A549 (cell line): ENCODE data around the gene SIVA1. TPM values are rescaled to one million over a fixed set of nuclear protein-coding genes. Genes with fewer than 3 reads are reported as not detected.

Experiments used
- ATAC-seq, 2 experiments: fragments of 200-7000 bp in 1 of 2; fragments of >200 bp in 1 of 2; cut with Nextera tagmentation in 1 of 2; cut with Tn5 transposase in 1 of 2; 3 replicates each; pipeline versions ENCODE4 v1.8.0 to v1.9.1; 2018 to 2020; ENCODE audit warnings: mild to moderate bottlenecking in 1 of 2, moderate library complexity in 1 of 2
- CTCF ChIA-PET: fragments of 300-600 bp; sonication (Branson Sonifier 250); formaldehyde crosslinking; extraction: SDS; loops from one replicate; lab custom pipeline; 2021; ENCODE audit warnings: antibody characterized with exemption, inconsistent platforms; lab: Yijun Ruan, JAX
- POLR2A ChIA-PET: fragments of 350-600 bp; formaldehyde crosslinking; extraction: SDS; loops from one replicate; lab custom pipeline; 2021; ENCODE audit warnings: antibody characterized with exemption, inconsistent platforms; lab: Yijun Ruan, JAX
- DNase-seq, 2 experiments: peaks; one replicate each; pipeline versions ENCODE4 v3.0.0 to v3.0.0-alpha.2; 2011 to 2016; ENCODE audit warnings: low read depth in 1 of 2, low spot score in 1 of 2
- FAIRE-seq: peaks from 2 replicates; lab custom pipeline; 2011; peaks lifted over from hg19 to GRCh38; lab: Jason Lieb, UNC
- H3K27ac ChIP-seq, 2 experiments: fragments of >200 bp; sonication (Bioruptor Twin); formaldehyde crosslinking; 3 replicates each; pipeline ENCODE4 v1.5.1; 2016 to 2017
- H3K4me1 ChIP-seq: fragments of >200 bp; sonication (Bioruptor Twin); formaldehyde crosslinking; 3 replicates; pipeline ENCODE4 v1.6.1; 2016
- H3K4me2 ChIP-seq: fragments of >200 bp; sonication (Bioruptor Twin); formaldehyde crosslinking; 3 replicates; pipeline ENCODE4 v1.6.1; 2016
- H3K4me3 ChIP-seq: fragments of >200 bp; sonication (Bioruptor Twin); formaldehyde crosslinking; 3 replicates; pipeline ENCODE4 v1.5.1; 2016
- H3K9me3 ChIP-seq: fragments of >200 bp; sonication (Bioruptor Twin); formaldehyde crosslinking; 3 replicates; pipeline ENCODE4 v1.6.1; 2016
- CHD4 ChIP-seq: fragments of 200-600 bp; sonication (generic); IDR thresholded peaks from 2 replicates; pipeline ENCODE4 v1.6.1; 2016; ENCODE audit warnings: antibody characterized with exemption, mild to moderate bottlenecking, borderline replicate concordance
- EHMT2 ChIP-seq: fragments of 200-600 bp; sonication (generic); IDR thresholded peaks from 2 replicates; pipeline ENCODE4 v1.6.1; 2016; ENCODE audit warnings: antibody characterized with exemption, low read depth, mild to moderate bottlenecking, moderate library complexity
- ESRRA ChIP-seq: fragments of 150-350 bp; IDR thresholded peaks from 2 replicates; pipeline ENCODE4 v1.6.1; 2014; ENCODE audit warnings: mild to moderate bottlenecking, low read length, borderline replicate concordance
- HEYL ChIP-seq: fragments of 250-450 bp; sonication (Bioruptor Pico); IDR thresholded peaks from 2 replicates; pipeline ENCODE4 v1.8.0; 2021; ENCODE audit warnings: mild to moderate bottlenecking, moderate library complexity
- JUN ChIP-seq, 2 experiments: fragments of >200 bp; sonication (Bioruptor Twin); formaldehyde crosslinking; IDR thresholded peaks; 2 replicates in 1 of 2; 3 replicates in 1 of 2; pipeline ENCODE4 v1.6.1; 2016 to 2017
- MYC ChIP-seq: IDR thresholded peaks from 2 replicates; pipeline ENCODE4 v1.6.1; 2012; ENCODE audit warnings: mild to moderate bottlenecking, inconsistent platforms, low read length, improper control_type of control experiment, borderline replicate concordance
- NFE2L2 ChIP-seq: fragments of 150-350 bp; conservative IDR thresholded peaks from 2 replicates; pipeline ENCODE4 v1.6.1; 2014; ENCODE audit warnings: low read length
- NPAS2 ChIP-seq: fragments of 250-450 bp; sonication (Bioruptor Pico); IDR thresholded peaks from 2 replicates; pipeline ENCODE4 v1.8.0; 2022; ENCODE audit warnings: mild to moderate bottlenecking, moderate library complexity, borderline replicate concordance
- POLR2AphosphoS2 ChIP-seq: conservative IDR thresholded peaks from 2 replicates; pipeline ENCODE4 v1.6.1; 2012; ENCODE audit warnings: low read length, improper control_type of control experiment, inconsistent platforms
- RARB ChIP-seq: fragments of 250-450 bp; sonication (Bioruptor Pico); IDR thresholded peaks from 2 replicates; pipeline ENCODE4 v1.8.0; 2021; ENCODE audit warnings: mild to moderate bottlenecking, moderate library complexity
- RCOR1 ChIP-seq: fragments of 150-350 bp; IDR thresholded peaks from 2 replicates; pipeline ENCODE4 v1.6.1; 2014; ENCODE audit warnings: antibody characterized with exemption, low read length, low read depth
- TFCP2L1 ChIP-seq: fragments of 250-450 bp; sonication (Bioruptor Pico); IDR thresholded peaks from 2 replicates; pipeline ENCODE4 v1.5.0; 2021; ENCODE audit warnings: mild to moderate bottlenecking
- ZC3H11A ChIP-seq: fragments of 450-650 bp; IDR thresholded peaks from 2 replicates; pipeline ENCODE4 v1.6.1; 2014; ENCODE audit warnings: antibody characterized with exemption, mild to moderate bottlenecking
- ZFP36 ChIP-seq: fragments of 450-650 bp; IDR thresholded peaks from 2 replicates; pipeline ENCODE4 v1.6.1; 2014; ENCODE audit warnings: borderline replicate concordance; ENCODE audit not compliant: partially characterized antibody
- WGBS: methylation state at CpG from one replicate; pipeline ENCODE4 v1.1.6; 2017; ENCODE audit errors: missing lambda C conversion rate; 5-methylcytosine and 5-hydroxymethylcytosine counted together
- polyA plus RNA-seq, 4 experiments: library from polyadenylated mRNA; depleted of rRNA in 3 of 4; stranded (reverse); fragments of >200 nt; fragmentation: RNase III in 1 of 4; extraction: RNeasy Plus Mini Kit Qiagen cat#74134 plus additional on column Dnase treatment in 1 of 4; gene quantifications; 2 replicates in 3 of 4; 3 replicates in 1 of 4; pipeline ENCODE4 v1.2.3, GENCODE V29; 2011 to 2017
- TF ChIP-seq, protein P1 (sequence below): fragments of >200 bp; sonication (Bioruptor Twin); formaldehyde crosslinking; IDR thresholded peaks from 3 replicates; pipeline ENCODE4 v1.5.1; 2016
- TF ChIP-seq, protein P2 (sequence below): fragments of >200 bp; sonication (Bioruptor Twin); formaldehyde crosslinking; IDR thresholded peaks from 2 replicates; pipeline ENCODE4 v1.6.1; 2016
- TF ChIP-seq, protein P3 (sequence below): IDR thresholded peaks from 2 replicates; pipeline ENCODE4 v1.6.1; 2012
- TF ChIP-seq, protein P4 (sequence below): fragments of 200-600 bp; sonication (generic); IDR thresholded peaks from 2 replicates; pipeline ENCODE4 v1.6.1; 2016; ENCODE audit warnings: antibody characterized with exemption, mild to moderate bottlenecking, moderate library complexity
- TF ChIP-seq, protein P5 (sequence below): fragments of 250-450 bp; sonication (Bioruptor Pico); IDR thresholded peaks from 2 replicates; pipeline ENCODE4 v1.5.0; 2020; ENCODE audit warnings: low read depth, mild to moderate bottlenecking, moderate library complexity

The SIVA1 gene
- polyA plus RNA-seq, 2 of the 4 experiments (the other 2 are of a cell fraction) = 90.0 to 169 TPM

DNA sequence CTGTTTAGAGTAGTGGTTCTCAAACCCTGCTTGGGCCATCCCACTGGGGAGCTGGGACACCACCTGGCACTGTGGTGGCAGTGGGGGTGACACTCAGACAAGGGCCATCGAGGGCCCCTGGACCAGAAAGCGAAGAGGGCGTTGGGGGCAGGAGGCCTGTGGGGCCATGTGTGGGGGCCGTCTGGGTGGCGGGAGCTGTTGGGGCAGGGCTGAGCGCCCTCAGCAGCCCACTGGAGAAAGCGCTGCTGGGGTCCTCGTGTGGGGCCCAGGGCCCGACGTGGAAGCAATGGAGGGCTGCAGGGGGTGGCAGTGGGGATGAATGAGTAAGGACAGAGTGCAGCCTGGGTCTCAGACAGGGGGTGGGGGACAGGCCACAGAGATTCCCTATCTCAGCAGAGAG lies 34.8 kb upstream of the SIVA1 start:
- H3K4me2 ChIP-seq = no peak overlapping the region
- FAIRE-seq (no peak), DNase-seq (no peak), ATAC-seq (no peak)
- H3K4me3 ChIP-seq = no peak overlapping the region
- peaks cover 17% of the 10 kb centered on the region for H3K4me1 ChIP-seq
- WGBS = 96% methylated on average over 10 of the region's 10 CpGs
- H3K27ac ChIP-seq = no peak overlapping the region
- TF ChIP-seq TFCP2L1 (CRISPR knock-in tag) (no peak), RCOR1 (no peak), POLR2AphosphoS2 (no peak), HEYL (CRISPR knock-in tag) (no peak), JUN (IDR thresholded peaks at IDR 0.05) (no peak), CHD4 (no peak), EHMT2 (no peak), MYC (no peak), ESRRA (no peak), RARB (no peak), NFE2L2 (no peak)
- TF ChIP-seq, protein P1, sequence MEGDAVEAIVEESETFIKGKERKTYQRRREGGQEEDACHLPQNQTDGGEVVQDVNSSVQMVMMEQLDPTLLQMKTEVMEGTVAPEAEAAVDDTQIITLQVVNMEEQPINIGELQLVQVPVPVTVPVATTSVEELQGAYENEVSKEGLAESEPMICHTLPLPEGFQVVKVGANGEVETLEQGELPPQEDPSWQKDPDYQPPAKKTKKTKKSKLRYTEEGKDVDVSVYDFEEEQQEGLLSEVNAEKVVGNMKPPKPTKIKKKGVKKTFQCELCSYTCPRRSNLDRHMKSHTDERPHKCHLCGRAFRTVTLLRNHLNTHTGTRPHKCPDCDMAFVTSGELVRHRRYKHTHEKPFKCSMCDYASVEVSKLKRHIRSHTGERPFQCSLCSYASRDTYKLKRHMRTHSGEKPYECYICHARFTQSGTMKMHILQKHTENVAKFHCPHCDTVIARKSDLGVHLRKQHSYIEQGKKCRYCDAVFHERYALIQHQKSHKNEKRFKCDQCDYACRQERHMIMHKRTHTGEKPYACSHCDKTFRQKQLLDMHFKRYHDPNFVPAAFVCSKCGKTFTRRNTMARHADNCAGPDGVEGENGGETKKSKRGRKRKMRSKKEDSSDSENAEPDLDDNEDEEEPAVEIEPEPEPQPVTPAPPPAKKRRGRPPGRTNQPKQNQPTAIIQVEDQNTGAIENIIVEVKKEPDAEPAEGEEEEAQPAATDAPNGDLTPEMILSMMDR = no peak
- TF ChIP-seq, protein P2, sequence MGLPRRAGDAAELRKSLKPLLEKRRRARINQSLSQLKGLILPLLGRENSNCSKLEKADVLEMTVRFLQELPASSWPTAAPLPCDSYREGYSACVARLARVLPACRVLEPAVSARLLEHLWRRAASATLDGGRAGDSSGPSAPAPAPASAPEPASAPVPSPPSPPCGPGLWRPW = no peak
- TF ChIP-seq, protein P3, sequence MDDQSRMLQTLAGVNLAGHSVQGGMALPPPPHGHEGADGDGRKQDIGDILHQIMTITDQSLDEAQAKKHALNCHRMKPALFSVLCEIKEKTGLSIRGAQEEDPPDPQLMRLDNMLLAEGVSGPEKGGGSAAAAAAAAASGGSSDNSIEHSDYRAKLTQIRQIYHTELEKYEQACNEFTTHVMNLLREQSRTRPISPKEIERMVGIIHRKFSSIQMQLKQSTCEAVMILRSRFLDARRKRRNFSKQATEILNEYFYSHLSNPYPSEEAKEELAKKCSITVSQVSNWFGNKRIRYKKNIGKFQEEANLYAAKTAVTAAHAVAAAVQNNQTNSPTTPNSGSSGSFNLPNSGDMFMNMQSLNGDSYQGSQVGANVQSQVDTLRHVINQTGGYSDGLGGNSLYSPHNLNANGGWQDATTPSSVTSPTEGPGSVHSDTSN = no peak
- TF ChIP-seq, protein P4, sequence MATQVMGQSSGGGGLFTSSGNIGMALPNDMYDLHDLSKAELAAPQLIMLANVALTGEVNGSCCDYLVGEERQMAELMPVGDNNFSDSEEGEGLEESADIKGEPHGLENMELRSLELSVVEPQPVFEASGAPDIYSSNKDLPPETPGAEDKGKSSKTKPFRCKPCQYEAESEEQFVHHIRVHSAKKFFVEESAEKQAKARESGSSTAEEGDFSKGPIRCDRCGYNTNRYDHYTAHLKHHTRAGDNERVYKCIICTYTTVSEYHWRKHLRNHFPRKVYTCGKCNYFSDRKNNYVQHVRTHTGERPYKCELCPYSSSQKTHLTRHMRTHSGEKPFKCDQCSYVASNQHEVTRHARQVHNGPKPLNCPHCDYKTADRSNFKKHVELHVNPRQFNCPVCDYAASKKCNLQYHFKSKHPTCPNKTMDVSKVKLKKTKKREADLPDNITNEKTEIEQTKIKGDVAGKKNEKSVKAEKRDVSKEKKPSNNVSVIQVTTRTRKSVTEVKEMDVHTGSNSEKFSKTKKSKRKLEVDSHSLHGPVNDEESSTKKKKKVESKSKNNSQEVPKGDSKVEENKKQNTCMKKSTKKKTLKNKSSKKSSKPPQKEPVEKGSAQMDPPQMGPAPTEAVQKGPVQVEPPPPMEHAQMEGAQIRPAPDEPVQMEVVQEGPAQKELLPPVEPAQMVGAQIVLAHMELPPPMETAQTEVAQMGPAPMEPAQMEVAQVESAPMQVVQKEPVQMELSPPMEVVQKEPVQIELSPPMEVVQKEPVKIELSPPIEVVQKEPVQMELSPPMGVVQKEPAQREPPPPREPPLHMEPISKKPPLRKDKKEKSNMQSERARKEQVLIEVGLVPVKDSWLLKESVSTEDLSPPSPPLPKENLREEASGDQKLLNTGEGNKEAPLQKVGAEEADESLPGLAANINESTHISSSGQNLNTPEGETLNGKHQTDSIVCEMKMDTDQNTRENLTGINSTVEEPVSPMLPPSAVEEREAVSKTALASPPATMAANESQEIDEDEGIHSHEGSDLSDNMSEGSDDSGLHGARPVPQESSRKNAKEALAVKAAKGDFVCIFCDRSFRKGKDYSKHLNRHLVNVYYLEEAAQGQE = no peak
- TF ChIP-seq, protein P5, sequence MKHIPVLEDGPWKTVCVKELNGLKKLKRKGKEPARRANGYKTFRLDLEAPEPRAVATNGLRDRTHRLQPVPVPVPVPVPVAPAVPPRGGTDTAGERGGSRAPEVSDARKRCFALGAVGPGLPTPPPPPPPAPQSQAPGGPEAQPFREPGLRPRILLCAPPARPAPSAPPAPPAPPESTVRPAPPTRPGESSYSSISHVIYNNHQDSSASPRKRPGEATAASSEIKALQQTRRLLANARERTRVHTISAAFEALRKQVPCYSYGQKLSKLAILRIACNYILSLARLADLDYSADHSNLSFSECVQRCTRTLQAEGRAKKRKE (CRISPR knock-in tag) = no peak
- H3K9me3 ChIP-seq = no peaks in the 10 kb centered on the region
- ChIA-PET CTCF (interaction anchor here (0.9 to 1.6 kb wide), 2 partner anchors 9 to 28 kb away, joined by 3 to 5 read pairs; no protein-coding TSS in a partner anchor), POLR2A (interaction anchor here (0.5 kb wide), 1 partner anchor 29 kb away, joined by 4 read pairs; the partner anchor contains the start of gene INF2)

DNA sequence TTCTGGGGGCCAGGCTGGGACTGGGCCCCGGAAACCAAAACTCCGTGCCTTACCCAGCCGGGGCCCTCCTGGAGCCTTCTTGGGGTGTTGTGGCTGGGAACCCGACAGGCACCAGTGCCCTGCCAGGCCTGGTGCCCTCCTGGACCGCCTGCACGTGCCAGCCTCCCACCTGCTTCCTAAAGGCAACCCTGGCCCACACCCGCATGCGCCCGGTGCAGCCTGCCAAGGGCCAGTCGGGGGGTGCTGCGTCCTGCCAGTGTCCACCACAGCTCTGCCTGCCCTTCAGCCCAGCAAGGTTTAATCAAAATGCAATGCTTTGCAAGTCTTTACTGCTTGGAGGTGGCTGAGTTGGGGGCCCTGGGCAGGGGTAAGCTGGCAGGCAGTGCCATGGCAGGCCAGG lies 34.1 kb upstream of the SIVA1 start:
- 89% methylated on average over 7 of the region's 11 CpGs for WGBS
- no peak for DNase-seq
- POLR2A ChIA-PET = no interaction called here
- TF ChIP-seq POLR2AphosphoS2 = no peak
- TF ChIP-seq, protein P5 (CRISPR knock-in tag) = no peak
- no peak for TF ChIP-seq NPAS2 (CRISPR knock-in tag)
- no peak for TF ChIP-seq ZC3H11A
- no peak for TF ChIP-seq ZFP36
- Histone ChIP-seq H3K4me1 (peaks cover 20% of the 10 kb centered on the region), H3K27ac (no peak overlapping the region), H3K4me3 (no peak overlapping the region), H3K4me2 (no peak overlapping the region), H3K9me3 (no peaks in the 10 kb centered on the region)
- no peak for FAIRE-seq
- no peak for ATAC-seq
- CTCF ChIA-PET = no interaction called here
